ENCODE measurements around the gene CREBRF. TPM values are rescaled to one million over a fixed set of nuclear protein-coding genes. Genes with fewer than 3 reads are reported as not detected.

CREBRF gene
- total and polyA plus RNA-seq, 4 donors: 6.6 to 61.1 (median 22.8) TPM

- 86% methylated on average over 2 of the region's 2 CpGs for WGBS, 2 donors
- Histone ChIP-seq H3K9me3 (ENCODE audit: control insufficient read depth, low read length) (peaks cover 3% of the 10 kb centered on the region), H3K27me3 (ENCODE audit: control insufficient read depth in 1 of 2, insufficient read depth in 2 of 2, low read length in 1 of 2) (no peaks in the 10 kb centered on the region), H3K27ac (ENCODE audit: low read depth in 1 of 2, low read length in 2 of 2) (no peak overlapping the region), H3K36me3 (ENCODE audit: control insufficient read depth in 1 of 2, insufficient read depth in 2 of 2, low read length in 1 of 2) (no peaks in the 10 kb centered on the region), H3K4me1 (ENCODE audit: control insufficient read depth in 1 of 2, insufficient read depth in 2 of 2, low read length in 2 of 2) (no peaks in the 10 kb centered on the region), H3K4me3 (ENCODE audit: low read length in 2 of 2) (no peak overlapping the region)
- intact Hi-C loops (cut with DNase I): no loop called here
- DNase-seq (no peak), ATAC-seq (ENCODE audit: low FRiP score) (no peak)
Measured at GRCh38 chr5:173180331-173180730, 124.2 kb downstream of the CREBRF start.

GRCh38 chr5:173187054-173187743, 131.0 kb downstream of the CREBRF start:
- DNase-seq (no peak), ATAC-seq (ENCODE audit: low FRiP score) (no peak)
- H3K27me3 ChIP-seq (ENCODE audit: control insufficient read depth in 1 of 2, insufficient read depth in 2 of 2, low read length in 1 of 2): no peaks in the 10 kb centered on the region
- H3K4me3 ChIP-seq (ENCODE audit: low read length in 2 of 2): no peak overlapping the region
- H3K36me3 ChIP-seq (ENCODE audit: control insufficient read depth in 1 of 2, insufficient read depth in 2 of 2, low read length in 1 of 2): no peaks in the 10 kb centered on the region
- H3K9me3 ChIP-seq (ENCODE audit: control insufficient read depth, low read length): no peaks in the 10 kb centered on the region
- no peaks in the 10 kb centered on the region for H3K4me1 ChIP-seq (ENCODE audit: control insufficient read depth in 1 of 2, insufficient read depth in 2 of 2, low read length in 2 of 2)
- WGBS, 2 donors: 73 to 79% methylated on average over 11 of the region's 11 CpGs
- intact Hi-C loops (cut with DNase I): no loop called here
- no peak overlapping the region for H3K27ac ChIP-seq (ENCODE audit: low read depth in 1 of 2, low read length in 2 of 2)

GRCh38 chr5:173188280-173188679, 132.1 kb downstream of the CREBRF start:
- Histone ChIP-seq H3K27me3 (ENCODE audit: control insufficient read depth in 1 of 2, insufficient read depth in 2 of 2, low read length in 1 of 2) (no peaks in the 10 kb centered on the region), H3K27ac (ENCODE audit: low read depth in 1 of 2, low read length in 2 of 2) (no peak overlapping the region), H3K4me3 (ENCODE audit: low read length in 2 of 2) (no peak overlapping the region), H3K36me3 (ENCODE audit: control insufficient read depth in 1 of 2, insufficient read depth in 2 of 2, low read length in 1 of 2) (no peaks in the 10 kb centered on the region), H3K9me3 (ENCODE audit: control insufficient read depth, low read length) (no peaks in the 10 kb centered on the region), H3K4me1 (ENCODE audit: control insufficient read depth in 1 of 2, insufficient read depth in 2 of 2, low read length in 2 of 2) (no peaks in the 10 kb centered on the region)
- no peak for ATAC-seq (ENCODE audit: low FRiP score)
- WGBS, 2 donors: 70 to 78% methylated on average over 2 of the region's 2 CpGs
- intact Hi-C loops (cut with DNase I): no loop called here
- no peak for DNase-seq

Other genes with a start within 250 kb of the CREBRF start
- 100 to 1,000 TPM; 135 to 170 TPM for gene ERGIC1, start 222.1 kb upstream of the CREBRF start, total RNA-seq
- 100 to 1,000 TPM; 122 to 125 TPM for gene ERGIC1, start 222.1 kb upstream of the CREBRF start, polyA plus RNA-seq
- 10 to 100 TPM; 16.7 to 31.2 TPM for gene RPL26L1, start 96.9 kb upstream of the CREBRF start, total RNA-seq
- 10 to 100 TPM; 28.2 to 30.4 TPM for gene RPL26L1, start 96.9 kb upstream of the CREBRF start, polyA plus RNA-seq
- gene ATP6V0E1, start 72.6 kb upstream of the CREBRF start, total RNA-seq: 100 to 1,000 TPM; 183 to 192 TPM
- 100 to 1,000 TPM; 244 to 268 TPM for gene ATP6V0E1, start 72.6 kb upstream of the CREBRF start, polyA plus RNA-seq
- 1 to 10 TPM; 8.2 to 8.8 TPM for gene BNIP1, start 88.2 kb downstream of the CREBRF start, total RNA-seq
- 1 to 10 TPM; 7.6 to 9.1 TPM for gene BNIP1, start 88.2 kb downstream of the CREBRF start, polyA plus RNA-seq
- not detected for gene NKX2-5, start 178.9 kb downstream of the CREBRF start, total RNA-seq
- 1 to 10 TPM in 1 of 2 donors, under 1 TPM in 1; 0.13 to 2.0 TPM for gene NKX2-5, start 178.9 kb downstream of the CREBRF start, polyA plus RNA-seq